ENCODE measurements around the gene CHDH.

DNA sequence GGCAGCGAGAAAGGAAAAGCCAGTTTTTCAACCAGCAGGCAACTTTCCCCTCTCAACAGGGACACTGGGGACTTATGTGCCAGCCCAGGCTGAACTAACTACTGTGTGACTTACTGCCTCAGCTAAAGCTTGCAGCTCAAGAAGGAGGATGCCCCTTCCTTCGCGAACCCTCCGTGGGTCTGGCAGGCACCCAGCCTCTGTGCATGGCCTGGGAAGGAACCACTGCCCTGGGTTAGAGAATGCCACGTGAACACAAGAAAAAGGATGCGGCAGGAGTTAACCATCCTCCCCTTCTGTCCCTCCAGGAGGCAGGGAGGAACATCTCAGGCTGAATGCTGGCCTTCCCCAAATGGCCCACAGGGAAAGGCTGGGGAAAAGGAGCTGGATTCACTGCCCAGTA lies 29.0 kb downstream of the CHDH start:
- TF ChIP-seq CTCF (optimal IDR thresholded peaks at IDR 0.05 in 1 of 3, IDR thresholded peaks at IDR 0.05 in 1 of 3, conservative IDR thresholded peaks at IDR 0.05 in 1 of 3; ENCODE audit: extremely low read depth in 1 of 3, insufficient read depth in 2 of 3, low read length in 3 of 3) = no peak
- no peak for TF ChIP-seq EZH2 (IDR thresholded peaks at IDR 0.05; ENCODE audit: low read length)

Measured in keratinocyte (primary cell).